Kidney capillary endothelial cell (primary cell): ENCODE data around the gene HOXC9.

Experiments used
- DNase-seq: peaks from one replicate; pipeline ENCODE4 v3.0.0-alpha.2; 2018; ENCODE audit warnings: low spot score

Gene HOXC9

DNA sequence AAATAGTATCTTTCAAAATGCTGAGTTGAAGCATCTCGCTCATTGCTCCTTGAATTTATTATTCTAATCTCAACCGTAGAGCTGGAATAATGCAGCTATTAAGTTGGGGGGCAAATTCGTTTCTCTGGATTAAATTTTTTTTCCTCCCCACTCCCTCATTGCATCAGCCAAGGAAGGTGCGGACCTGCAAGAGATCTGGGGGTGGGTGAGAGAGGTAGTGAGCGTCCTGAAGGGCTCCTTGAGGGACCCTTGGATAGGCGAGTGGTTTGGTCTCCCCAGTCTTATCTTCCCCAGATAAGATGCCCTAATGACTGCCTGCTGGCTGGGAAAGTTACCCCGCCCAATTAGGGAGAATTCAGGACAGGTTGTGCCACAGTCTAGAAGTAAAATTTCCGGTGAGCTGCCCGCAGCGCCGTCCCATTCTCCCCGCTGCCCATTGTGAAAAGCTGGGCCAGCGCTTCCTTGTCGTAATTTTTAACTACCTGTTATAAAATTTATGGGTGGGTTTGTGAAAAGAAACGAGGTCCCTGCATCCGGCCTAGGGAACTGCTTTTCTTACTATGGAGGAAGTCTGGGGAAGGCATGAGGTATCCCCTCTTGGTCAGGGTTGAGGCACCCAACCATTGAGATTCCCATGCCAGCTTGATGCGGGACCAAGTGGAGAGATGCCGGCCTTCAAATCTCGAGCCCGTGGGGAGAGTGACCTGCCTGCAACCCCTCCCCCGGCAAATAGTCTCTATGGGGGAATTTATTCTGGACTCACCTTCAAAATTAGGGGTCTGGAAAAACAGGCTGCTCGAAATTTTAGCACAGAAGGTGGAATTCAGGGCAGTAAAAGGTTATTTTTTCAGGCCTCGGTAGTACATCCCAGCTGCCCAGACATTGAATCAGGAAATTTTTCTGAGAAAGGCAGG is 15.3 kb downstream of the HOXC9 start:
- DNase-seq = no peak

DNA sequence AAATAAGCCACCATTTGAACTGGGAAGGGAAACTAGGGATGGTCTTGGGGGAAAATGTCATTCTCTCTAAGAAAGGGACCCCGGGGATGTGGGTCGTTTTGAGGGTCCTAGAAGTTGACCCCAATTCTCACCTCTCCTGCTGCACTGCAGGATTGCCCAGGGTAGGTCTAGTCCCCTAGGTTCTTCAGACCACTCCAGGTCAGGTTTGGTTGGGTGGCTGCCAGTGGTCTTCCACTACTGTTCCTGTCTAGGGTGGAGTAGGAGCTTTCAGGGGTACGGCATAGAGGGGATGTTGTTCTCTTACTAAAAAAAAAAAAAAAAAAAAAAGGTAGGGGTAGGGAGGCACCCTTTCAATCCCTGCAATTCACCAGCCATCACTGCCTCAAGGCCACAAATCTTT is 16.1 kb downstream of the HOXC9 start:
- DNase-seq = no peak

DNA sequence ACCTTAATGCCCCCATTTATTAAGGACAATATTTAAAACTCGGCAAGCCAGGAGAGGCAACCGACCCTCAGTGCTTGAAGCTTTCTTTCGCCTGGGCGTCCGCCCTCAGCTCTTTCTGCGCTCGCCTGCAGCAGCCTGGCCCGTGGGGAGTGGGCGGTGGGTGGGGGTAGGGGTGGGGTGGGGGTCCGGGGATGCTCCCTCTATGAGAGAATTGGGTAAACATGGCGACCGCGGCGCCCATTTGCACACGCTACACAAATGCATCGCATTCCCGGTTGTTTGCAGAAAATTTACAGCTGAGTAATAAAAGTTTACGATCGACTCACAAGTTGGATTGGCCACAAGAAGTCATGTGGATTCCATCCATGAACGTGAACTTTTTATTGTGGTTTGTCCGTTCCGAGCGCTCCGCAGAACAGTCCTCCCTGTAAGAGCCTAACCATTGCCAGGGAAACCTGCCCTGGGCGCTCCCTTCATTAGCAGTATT is 16.6 kb downstream of the HOXC9 start:
- DNase-seq = no peak

DNA sequence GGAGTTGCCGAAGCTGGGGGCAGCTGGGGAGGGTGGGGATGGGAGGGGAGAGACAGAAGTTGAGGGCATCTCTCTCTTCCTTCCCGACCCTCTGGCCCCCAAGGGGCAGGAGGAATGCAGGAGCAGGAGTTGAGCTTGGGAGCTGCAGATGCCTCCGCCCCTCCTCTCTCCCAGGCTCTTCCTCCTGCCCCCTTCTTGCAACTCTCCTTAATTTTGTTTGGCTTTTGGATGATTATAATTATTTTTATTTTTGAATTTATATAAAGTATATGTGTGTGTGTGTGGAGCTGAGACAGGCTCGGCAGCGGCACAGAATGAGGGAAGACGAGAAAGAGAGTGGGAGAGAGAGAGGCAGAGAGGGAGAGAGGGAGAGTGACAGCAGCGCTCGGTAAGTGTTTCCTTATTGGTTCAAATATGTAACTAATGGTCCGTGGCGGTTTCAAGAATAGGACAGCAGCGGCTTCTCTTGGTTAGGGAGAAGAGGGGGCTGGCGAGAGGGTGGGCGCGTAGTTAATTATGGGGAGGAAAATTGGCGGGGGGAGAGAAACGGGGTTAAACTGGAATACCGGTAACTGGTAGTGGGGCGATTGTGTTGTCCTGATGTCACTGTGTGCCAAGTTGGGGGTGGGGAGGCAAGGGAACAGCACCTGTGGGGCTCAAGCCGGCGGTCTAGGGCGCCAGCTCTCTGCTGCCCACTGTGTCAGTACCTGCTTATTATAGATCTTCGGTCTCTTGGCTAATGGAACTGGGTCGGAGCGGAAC is 17.2 kb downstream of the HOXC9 start:
- DNase-seq = no peak

DNA sequence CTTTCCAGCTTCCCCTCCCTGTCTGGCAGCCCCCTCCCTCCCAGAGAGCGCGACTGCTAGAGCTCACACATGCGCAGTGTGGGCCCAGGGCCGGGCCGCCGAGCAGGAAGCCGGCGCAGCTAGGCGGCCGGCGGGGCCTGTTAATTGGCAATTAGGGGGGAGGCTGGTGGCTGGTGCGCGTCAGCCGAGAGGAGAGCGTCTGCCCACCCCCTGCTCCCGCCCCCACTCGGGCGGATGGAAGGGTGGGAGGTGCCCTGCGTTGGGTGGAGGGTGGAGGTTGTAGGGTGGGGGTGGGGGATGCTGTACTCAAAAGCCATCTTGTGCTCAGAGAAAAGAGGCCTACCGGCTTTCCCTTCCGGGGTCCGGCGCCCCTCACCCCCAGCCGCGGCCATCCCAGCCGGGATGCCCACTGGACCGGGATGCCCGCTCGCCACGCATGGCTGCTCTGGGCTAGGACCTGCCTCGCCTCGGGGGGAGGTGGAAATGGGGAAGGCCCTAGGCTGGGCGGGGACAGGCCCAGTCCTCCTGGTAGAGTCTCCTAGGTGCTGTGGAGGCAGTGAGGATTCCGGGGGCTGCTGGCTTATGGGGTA is 18.0 kb downstream of the HOXC9 start:
- DNase-seq = no peak

DNA sequence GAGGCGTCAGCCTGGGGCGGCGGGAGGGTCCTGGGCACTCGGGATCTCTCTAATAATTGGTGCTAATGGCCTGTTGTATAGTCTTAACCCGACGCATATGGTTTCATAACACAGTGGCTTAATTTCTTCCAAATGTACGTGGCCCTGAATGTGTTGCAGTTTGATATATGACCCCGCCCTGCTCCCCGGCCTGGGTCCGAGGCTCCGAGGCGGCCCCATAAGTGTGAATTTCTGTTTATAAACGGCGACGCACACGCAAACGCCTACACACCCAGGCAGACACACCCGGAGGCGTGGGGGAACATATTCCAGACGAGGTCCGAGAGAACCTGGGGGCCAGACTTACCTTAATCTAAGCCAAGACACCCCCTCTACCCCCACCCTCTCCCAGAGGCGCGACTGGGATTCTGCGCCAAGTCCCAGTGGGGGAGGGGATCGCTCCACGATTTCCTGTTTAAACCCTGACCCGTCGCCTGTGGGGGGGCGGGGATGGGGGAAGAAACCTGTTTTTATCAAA is 18.6 kb downstream of the HOXC9 start:
- no peak for DNase-seq

DNA sequence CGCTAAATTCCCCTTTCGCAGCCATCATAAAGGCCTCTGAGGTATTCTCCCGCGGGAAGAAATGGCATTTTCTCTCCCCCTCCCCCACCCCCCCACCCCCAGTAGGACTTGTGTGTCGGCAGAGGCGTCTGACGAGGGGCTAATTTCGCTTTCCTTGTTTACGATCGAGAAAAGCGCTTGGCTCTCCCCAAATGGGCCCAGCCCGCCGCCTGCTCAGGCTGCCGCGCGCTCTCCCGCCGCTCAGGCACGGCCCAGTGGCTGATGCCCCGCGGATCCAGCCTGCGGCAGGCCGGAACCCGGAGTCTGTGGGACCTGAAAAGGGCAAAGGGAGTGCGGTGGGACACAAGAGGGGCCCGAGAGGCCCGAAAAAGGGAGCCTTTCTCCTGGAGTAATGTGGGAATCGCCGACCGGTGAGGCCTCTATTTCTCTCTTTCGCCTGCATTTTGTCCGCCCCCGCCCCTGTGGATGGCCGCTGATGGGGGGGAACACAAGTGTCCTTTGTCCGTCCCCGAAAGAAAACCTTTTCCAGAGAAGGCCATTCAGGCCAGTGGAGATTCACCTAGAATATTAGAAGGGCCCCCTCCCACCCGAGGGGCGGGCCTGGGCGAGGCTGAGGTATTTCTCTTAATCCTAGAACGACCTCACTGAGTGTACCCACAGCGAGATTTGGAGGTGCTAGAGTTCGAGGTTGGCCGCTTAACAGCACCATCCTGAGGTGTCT is 19.3 kb downstream of the HOXC9 start:
- DNase-seq = no peak

DNA sequence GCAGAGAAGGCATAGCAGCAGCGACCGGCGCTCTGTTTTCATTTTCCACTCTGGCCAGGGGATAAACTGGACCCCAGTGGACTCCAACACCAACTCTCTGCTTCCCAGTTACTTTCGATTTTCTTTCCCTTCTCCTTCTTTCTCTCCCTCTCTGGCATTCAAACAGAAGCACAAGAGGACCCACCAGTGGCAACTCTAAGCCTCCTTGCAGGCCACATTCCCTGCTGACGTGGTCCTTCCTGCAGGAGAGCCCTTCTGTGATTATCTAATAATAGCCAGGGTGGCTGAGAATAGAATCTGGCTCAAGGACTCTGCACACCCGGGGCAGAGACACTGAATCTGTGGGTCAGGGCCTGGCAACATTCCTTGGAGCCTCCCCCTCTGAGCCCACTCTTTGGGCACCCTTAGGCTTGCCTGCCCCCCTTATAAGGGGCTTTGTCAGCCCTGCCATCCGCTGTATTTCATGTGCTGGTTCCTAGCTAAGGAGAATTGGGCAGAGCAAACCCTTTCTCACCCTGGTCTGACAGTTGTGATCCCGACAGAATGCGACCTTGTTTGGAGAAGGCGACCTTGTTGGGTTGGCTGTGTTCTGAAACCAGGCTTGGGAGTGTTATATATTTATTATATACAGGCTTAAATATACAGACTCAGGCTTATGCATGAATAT is 20.1 kb downstream of the HOXC9 start:
- DNase-seq = no peak

DNA sequence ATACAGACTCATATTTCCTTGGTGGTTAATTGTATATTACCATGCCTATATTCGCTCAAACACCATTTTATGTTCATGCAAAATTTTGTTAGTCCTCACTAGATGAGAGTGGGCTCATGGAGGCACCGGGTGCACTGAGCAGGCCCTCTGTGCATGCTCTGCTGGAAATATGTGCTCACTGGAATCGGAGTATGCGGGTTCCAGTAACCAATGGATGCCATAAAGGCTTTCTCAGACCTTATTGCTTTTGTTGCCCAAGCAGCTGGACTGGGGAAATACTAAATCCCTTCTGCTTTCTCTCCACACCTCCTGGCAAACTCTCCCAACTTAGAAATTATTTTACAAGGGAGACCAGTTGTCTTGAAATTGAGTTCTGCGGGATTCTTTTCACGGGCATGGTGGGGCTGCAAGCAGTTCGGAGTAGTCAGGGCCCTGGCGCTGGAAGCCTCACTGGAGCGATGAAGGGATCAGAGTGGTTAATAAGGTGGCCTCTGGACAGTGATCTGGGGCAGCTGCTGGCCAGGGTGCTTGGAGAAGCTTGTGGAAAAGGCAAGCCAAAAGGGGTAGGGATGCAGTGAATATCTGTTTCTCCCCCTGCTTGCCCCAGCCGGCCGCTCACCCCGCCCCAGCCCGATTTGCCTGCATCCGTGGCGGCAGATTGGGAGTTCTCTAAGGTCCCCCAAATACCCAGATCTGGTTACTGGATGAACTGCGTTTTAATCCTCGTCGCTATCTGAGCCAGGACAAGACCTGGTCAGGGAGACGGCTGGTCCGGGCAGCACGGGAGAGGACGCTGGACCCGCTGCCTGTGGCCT is 20.8 kb downstream of the HOXC9 start:
- no peak for DNase-seq

DNA sequence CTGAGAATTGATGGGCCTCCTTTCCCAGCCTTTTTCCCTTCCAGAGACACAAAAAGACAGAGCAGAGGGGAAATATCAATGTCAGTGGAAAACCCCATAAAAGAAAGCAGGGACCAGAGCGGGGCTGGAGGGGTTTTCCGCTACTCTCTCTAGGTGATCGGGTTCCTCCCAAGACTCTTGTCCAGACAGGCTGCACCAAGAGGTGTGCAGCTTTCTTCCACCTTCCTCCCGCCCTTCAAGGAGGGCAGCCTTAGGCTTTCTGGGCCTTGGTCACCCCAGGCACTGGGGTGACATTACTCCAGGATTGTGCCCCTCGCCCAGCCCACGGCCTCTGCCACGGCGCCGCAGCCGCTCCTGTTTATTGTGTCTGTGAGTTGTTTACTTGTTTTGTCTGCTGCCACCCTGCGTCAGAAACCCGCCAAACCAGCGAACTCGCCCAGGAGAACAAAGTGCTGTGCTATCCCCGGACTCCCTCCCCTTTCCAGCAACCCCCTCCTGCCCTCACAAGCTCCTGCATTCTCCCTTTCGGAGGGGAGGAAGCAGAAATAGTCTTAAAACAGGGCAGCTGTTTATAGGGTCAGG is 21.6 kb downstream of the HOXC9 start:
- no peak for DNase-seq

DNA sequence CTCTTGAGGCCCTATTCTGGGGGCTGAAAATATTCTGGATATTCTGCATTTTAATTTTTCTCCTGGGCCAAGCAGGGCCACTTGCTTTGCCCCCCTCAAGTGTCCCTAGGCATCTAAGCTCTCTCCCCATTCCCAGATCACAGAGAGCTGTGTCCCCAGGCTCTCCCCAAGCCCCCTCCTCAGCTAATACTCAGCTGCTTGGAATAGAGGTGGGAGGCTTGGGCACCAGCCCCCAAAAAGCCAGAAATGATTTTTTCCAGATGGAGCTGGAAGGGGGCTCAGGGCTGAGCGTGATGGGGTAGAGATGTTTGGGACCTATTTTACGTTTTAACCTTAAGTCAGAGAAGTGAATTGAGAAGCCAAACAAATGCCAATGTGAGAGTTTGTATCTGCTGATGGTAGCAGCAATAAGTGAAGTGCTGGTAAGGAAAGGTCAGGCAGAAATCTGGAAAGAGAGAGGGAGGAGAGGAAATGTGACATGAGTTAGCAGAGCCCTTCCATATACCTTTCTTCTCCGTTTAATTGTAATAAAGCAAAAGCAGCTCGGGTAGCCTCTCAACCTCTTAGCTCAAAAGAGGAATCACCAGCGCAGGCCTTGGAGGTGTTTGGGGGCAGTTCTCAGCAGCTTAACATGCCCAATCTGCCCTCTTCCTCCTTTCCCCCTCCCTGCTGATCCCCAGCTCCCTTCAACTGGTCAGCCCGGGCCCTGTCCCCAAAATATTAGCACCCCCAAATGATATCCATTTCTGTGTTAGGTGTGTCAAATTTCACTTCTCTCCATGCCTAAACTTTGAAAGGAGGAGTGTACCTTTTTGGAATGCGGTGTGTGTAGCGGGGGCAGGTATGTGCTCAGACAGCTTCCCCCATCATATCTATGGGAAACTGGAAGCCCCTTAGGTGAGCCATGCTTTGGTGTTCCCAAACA is 23.3 kb downstream of the HOXC9 start:
- DNase-seq = no peak

DNA sequence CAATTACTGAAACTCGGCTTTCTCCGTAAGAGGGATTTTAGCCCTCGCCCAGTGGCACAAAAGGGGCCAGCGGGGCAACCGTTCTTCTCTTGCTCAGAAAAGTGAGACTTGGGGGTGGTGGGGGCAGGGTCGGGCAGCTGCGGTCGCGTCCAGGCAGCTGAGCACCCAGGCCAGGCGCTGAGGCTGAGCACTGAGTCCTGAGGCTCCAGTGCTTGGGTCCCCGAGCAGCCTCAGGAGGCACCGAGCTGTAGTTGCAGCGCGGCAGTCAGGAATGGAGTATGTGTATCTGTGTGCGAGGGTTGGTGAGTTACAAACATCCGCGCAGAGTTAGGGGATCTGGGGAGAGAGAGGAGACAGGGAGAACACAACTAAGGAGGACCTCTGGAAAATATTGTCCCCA is 24.2 kb downstream of the HOXC9 start:
- no peak for DNase-seq

DNA sequence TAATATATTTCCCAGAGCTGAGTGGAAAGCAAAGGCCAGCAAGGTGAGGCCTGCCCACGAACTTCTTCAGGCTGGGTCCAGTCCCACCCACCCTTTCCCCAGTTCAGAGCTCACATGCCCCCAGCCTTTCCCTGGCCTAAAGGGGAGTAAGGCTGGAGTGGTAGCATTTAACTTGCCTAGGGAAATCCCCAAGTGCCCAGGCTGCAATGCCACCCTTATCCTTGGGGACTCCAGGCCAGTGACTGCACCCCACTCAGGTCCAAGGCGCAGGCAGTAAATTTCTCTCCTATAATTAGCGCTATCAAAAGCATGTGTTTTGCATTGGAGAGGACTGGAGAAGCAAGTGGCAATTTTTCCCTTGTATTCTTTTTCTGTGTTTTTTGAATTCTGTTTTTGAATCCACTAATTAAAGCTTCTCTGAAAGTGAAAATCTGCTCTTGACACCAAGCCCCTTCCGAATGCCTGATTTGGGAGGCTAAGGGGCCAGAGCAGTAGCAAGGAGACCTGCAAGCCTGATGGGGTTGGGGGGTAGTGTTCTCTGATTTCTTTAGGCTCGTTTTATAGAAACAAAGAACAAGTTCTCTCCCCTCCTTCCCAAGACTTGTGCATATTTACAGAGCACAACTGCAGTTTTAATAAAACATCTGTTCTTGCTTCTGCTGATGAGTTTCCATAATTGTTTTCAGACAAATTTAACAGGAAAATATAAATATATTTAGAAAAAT is 24.8 kb downstream of the HOXC9 start:
- DNase-seq = no peak

DNA sequence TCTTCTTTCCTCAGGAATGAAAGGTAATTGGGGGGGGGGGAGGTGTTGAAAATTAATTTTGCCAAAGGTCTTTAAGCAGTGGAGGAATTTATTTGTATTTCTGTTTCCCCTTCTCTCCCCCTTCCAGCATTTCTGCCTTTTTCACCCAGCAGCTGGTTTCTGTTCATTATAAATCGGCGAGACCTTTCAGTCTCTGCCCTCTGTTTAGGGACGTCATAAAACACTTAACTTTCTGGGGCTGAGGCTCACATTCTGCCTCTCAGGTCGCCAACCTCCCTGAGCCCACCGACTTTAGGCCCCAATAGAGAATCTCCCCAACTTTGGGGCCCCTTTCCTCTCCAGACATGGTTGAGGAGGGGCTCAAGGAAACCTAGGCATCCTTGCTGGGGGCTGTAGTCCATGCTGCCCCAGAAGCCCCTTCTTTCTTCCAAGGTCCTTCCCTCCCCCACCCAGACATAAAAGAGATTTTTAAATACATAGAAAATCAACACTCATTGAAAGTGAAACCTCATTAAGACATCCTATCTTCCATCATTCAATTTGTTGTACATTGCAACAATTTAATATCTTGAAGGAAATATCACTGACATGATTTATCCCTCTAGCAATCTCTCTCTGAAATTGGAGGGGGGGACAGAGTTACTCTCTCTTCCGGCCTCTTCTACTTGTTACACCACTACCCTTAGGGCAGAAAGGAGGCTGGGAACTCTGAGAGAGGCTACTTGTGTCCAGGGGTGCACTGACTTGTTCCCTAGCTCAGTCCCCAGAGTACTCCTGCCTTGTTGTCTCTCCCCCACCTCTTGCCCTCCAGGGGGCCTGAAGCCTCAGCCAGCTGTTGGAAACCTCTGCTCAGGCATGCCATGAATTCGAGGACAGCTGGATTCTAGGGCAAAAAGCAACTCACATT is 25.8 kb downstream of the HOXC9 start:
- DNase-seq = no peak

DNA sequence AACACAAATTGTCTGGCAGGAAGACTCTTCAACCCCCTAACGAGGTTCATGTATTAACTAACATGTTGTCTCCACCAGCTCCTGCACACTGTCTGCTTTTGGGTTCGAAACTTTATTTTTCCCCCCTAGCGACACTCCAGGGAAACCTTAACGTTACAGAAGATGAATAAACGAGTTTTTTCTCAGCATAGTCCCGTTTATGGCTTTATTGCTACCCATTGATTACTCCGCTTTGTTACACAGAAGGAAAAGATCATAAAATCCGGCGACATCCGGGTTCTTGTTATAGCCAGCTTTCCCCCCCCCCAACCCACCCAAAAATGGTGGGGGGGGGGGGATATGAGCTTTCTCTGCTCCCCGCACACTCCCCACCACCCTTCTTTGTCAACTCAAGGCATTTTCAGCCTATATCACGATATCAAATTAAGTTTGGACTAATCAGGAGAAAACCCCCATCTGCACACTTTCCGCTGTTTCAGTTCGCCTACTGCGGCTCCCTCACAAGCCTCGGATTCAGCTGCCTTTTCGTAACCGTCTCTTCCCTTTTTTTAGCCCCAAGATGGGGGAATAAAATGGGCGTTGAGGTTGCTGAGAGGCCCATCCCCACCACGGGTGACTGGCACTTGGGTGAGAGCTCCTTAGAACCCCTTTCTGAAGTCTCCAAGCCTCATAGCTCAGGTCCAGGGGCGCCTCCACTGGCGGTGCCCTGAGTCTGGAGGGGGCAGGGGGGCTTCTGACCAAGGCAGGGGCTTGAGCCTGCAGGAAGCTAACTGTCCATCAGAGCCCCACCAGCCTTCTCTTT is 26.9 kb downstream of the HOXC9 start:
- no peak for DNase-seq

DNA sequence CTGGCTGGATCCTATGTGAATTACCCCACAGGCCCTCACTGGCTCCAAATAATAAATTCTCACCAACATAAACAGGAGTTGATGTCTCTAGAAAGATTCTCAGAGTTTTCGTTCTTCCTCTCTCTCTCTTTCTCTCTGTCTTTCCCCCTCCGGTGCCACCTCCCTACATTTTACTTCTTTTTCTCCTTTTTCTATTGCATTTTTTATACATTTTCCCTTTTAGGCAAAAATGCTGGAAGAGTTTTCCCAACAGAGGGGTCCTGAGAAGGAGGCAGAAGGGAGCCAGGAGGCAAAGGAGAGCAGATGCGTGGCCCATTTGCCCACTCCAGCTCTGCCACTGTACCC is 27.5 kb downstream of the HOXC9 start:
- no peak for DNase-seq
